DND-41 (cell line): ENCODE results near the gene ARHGEF16.

Experiments used
- ATAC-seq: fragments of 200-7000 bp; cut with Tn5 transposase; 3 replicates; pipeline ENCODE4 v1.9.1; 2021; ENCODE audit warnings: low read depth; ENCODE audit not compliant: insufficient read depth
- DNase-seq: peaks from one replicate; pipeline ENCODE4 v3.0.0-alpha.2; 2020
- H2AFZ ChIP-seq: 2 replicates; pipeline ENCODE4 v1.6.0; 2012; ENCODE audit warnings: low read depth, low read length
- H3K27ac ChIP-seq: 2 replicates; pipeline ENCODE4 v1.5.1; 2012; ENCODE audit warnings: low read length, inconsistent platforms
- H3K27me3 ChIP-seq: fragments of 200-600 bp; sonication (generic); 2 replicates; pipeline ENCODE4 v1.6.0; 2012; ENCODE audit warnings: low read length, mild to moderate bottlenecking, inconsistent platforms; ENCODE audit not compliant: insufficient read depth, poor library complexity
- H3K36me3 ChIP-seq: 2 replicates; pipeline ENCODE4 v1.5.1; 2012; ENCODE audit warnings: low read length, inconsistent platforms; ENCODE audit not compliant: insufficient read depth
- H3K4me1 ChIP-seq: 2 replicates; pipeline ENCODE4 v1.5.1; 2012; ENCODE audit warnings: mild to moderate bottlenecking, low read length; ENCODE audit not compliant: insufficient read depth
- H3K4me2 ChIP-seq: 2 replicates; pipeline ENCODE4 v1.6.0; 2012; ENCODE audit warnings: mild to moderate bottlenecking, moderate library complexity, low read length, inconsistent platforms; ENCODE audit not compliant: insufficient read depth
- H3K4me3 ChIP-seq, 2 experiments: fragments of 200-600 bp in 1 of 2; shearing (Covaris generic) in 1 of 2; 2 replicates each; pipeline ENCODE4 v1.5.1; 2012 to 2016; ENCODE audit warnings: inconsistent platforms in 2 of 2, low read length in 2 of 2, mild to moderate bottlenecking in 2 of 2, low read depth in 1 of 2, moderate library complexity in 1 of 2
- H3K79me2 ChIP-seq: 2 replicates; pipeline ENCODE4 v1.6.0; 2012; ENCODE audit warnings: low read length, inconsistent platforms; ENCODE audit not compliant: insufficient read depth
- H3K9ac ChIP-seq: 2 replicates; pipeline ENCODE4 v1.6.0; 2012; ENCODE audit warnings: low read depth, mild to moderate bottlenecking, inconsistent platforms, low read length, moderate library complexity
- H3K9me3 ChIP-seq: 2 replicates; pipeline ENCODE4 v1.5.1; 2012; ENCODE audit warnings: low read length, moderate library complexity, mild to moderate bottlenecking, inconsistent platforms; ENCODE audit not compliant: insufficient read depth, severe bottlenecking
- H4K20me1 ChIP-seq: 2 replicates; pipeline ENCODE4 v1.6.0; 2012; ENCODE audit warnings: low read length; ENCODE audit not compliant: insufficient read depth
- EZH2 ChIP-seq: IDR thresholded peaks from 3 replicates; pipeline ENCODE4 v1.6.1; 2012; ENCODE audit warnings: borderline replicate concordance, low read depth, mild to moderate bottlenecking, moderate library complexity, low read length, inconsistent platforms; ENCODE audit not compliant: severe bottlenecking
- TF ChIP-seq, protein P1 (sequence below): IDR thresholded peaks from 2 replicates; pipeline ENCODE4 v1.5.1; 2012; ENCODE audit warnings: borderline replicate concordance, low read length, moderate library complexity, mild to moderate bottlenecking; ENCODE audit not compliant: poor library complexity, severe bottlenecking; ENCODE audit errors: extremely low read depth

Gene ARHGEF16

DNA sequence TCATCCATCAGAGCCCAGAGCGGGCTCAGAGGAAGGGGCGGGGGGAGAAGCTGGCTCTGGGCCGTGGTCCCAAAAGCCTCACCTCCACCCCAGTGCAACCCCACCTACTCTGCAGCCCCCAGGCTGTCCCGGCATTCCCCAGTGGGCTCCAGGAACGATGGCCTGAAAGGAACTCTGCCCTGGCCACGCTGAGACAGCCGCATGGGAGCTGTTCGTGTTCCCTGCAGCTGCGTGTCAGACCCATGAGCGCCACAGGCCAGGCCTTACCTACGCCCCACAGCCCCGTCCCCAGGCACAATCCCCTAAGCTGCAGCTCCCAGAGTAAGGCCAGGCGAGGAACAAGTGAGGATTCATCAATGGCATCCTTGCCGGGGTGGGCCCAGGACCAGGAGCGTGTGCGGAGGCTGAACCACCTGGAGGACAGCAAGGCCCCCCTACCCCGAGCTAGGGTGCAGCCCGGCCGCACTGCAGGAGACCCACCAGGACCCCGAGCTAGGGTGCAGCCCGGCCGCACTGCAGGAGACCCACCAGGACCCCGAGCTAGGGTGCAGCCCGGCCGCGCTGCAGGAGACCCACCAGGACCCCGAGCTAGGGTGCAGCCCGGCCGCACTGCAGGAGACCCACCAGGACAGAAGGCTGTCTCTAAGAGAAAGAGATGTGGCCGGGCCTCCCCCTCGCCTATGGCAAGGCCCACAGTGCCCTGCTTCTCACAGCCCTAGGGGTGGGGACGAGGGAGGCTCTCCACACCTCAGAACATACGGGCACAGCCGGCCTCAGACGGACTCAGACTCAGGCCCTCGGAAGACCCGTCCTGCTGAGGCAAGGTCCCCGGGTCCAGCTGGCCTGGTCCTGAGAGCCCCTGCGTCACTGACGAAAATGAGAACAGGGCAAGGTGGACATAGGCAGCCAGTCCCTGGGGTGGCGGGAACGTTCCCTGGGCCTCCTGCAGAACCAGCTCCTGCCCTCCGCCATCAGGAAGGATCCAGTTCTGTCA, 26.5 kb upstream of the ARHGEF16 start:
- Histone ChIP-seq H3K9ac (no peak overlapping the region), H3K79me2 (no peaks in the 10 kb centered on the region), H3K9me3 (no peaks in the 10 kb centered on the region), H3K4me2 (no peak overlapping the region), H4K20me1 (no peaks in the 10 kb centered on the region), H3K27ac (no peak overlapping the region), H3K4me3 (no peak overlapping the region), H3K27me3 (no peaks in the 10 kb centered on the region), H3K4me1 (no peaks in the 10 kb centered on the region), H3K36me3 (no peaks in the 10 kb centered on the region), H2AFZ (no peak overlapping the region)
- DNase-seq: no peak
- TF ChIP-seq, protein P1, sequence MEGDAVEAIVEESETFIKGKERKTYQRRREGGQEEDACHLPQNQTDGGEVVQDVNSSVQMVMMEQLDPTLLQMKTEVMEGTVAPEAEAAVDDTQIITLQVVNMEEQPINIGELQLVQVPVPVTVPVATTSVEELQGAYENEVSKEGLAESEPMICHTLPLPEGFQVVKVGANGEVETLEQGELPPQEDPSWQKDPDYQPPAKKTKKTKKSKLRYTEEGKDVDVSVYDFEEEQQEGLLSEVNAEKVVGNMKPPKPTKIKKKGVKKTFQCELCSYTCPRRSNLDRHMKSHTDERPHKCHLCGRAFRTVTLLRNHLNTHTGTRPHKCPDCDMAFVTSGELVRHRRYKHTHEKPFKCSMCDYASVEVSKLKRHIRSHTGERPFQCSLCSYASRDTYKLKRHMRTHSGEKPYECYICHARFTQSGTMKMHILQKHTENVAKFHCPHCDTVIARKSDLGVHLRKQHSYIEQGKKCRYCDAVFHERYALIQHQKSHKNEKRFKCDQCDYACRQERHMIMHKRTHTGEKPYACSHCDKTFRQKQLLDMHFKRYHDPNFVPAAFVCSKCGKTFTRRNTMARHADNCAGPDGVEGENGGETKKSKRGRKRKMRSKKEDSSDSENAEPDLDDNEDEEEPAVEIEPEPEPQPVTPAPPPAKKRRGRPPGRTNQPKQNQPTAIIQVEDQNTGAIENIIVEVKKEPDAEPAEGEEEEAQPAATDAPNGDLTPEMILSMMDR: no peak
- TF ChIP-seq EZH2: no peak
- ATAC-seq: no peak

DNA sequence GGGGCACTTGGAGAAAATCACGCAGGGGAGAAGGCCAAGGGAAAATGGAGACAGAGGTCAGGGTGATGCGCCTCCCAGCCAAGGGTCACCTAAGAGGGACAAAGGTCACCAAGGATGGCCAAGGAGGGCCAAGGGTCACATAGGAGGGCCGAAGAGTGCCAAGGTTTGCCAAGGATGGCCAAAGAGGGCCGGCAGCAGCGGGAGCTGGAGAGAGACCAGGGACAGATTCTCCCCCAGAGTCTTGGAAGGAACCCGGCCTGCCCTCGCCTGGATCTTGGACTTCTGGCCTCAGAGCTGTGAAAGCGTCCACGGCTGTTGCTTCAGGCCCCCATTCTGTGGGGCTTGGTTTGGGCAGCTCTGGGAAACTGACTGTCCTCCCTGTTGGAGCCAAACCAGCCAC, 25.6 kb upstream of the ARHGEF16 start:
- H3K79me2 ChIP-seq: no peaks in the 10 kb centered on the region
- no peak overlapping the region for H2AFZ ChIP-seq
- no peaks in the 10 kb centered on the region for H3K36me3 ChIP-seq
- no peaks in the 10 kb centered on the region for H3K27me3 ChIP-seq
- H3K27ac ChIP-seq: no peak overlapping the region
- H3K9ac ChIP-seq: no peak overlapping the region
- ATAC-seq (no peak), DNase-seq (no peak)
- H3K4me2 ChIP-seq: no peak overlapping the region
- no peaks in the 10 kb centered on the region for H3K9me3 ChIP-seq
- TF ChIP-seq EZH2: no peak
- TF ChIP-seq, protein P1: no peak
- no peak overlapping the region for H3K4me3 ChIP-seq
- no peaks in the 10 kb centered on the region for H4K20me1 ChIP-seq
- H3K4me1 ChIP-seq: no peaks in the 10 kb centered on the region

DNA sequence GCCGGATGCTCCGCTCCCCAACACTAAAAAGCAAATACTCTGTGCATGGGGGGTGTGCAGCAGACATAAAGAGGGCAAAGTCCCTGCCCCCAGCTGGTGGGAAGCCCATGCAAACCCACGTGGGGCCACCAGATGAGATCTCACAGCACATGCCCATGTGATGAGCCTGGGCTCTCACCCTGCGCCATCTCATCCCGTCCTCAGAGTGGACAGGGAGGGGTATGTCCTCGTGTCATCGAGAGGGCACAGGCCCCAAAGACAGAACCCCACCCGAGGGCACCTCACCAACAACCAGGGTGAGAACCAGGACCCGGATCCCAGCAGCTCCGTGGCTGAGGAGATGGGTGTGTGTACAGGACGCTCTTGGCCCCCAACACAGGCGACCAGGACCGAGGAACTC, 25.1 kb upstream of the ARHGEF16 start:
- Histone ChIP-seq H4K20me1 (no peaks in the 10 kb centered on the region), H3K36me3 (no peaks in the 10 kb centered on the region), H3K4me1 (no peaks in the 10 kb centered on the region), H3K9ac (no peak overlapping the region), H3K4me2 (no peak overlapping the region), H3K27ac (no peak overlapping the region), H2AFZ (no peak overlapping the region), H3K27me3 (no peaks in the 10 kb centered on the region), H3K9me3 (no peaks in the 10 kb centered on the region), H3K4me3 (no peak overlapping the region), H3K79me2 (no peaks in the 10 kb centered on the region)
- TF ChIP-seq EZH2: no peak
- TF ChIP-seq, protein P1: no peak
- DNase-seq: no peak
- no peak for ATAC-seq
